ENCODE data around the gene ZNF609. TPM values are rescaled to one million over a fixed set of nuclear protein-coding genes. Genes with fewer than 3 reads are reported as not detected.

The ZNF609 gene
- total RNA-seq, 4 donors from 2014 or later = 10.3 to 16.5 (median 12.4) TPM

- Histone ChIP-seq H3K4me1 (peaks cover 19 to 43% of the 10 kb centered on the region in 2 donors), H3K4me3 (no peak overlapping the region), H3K27me3 (no peaks in the 10 kb centered on the region), H3K9me3 (no peaks in the 10 kb centered on the region), H3K27ac (no peak overlapping the region), H3K36me3 (peaks cover 0 to 9% of the 10 kb centered on the region in 2 donors)
- ATAC-seq = no peak
- intact Hi-C loops (cut with DNase I; ENCODE audit: low total_unique reads) = no loop called here
- TF ChIP-seq POLR2A (IDR thresholded peaks at IDR 0.05) = no peak
- TF ChIP-seq, protein P1, sequence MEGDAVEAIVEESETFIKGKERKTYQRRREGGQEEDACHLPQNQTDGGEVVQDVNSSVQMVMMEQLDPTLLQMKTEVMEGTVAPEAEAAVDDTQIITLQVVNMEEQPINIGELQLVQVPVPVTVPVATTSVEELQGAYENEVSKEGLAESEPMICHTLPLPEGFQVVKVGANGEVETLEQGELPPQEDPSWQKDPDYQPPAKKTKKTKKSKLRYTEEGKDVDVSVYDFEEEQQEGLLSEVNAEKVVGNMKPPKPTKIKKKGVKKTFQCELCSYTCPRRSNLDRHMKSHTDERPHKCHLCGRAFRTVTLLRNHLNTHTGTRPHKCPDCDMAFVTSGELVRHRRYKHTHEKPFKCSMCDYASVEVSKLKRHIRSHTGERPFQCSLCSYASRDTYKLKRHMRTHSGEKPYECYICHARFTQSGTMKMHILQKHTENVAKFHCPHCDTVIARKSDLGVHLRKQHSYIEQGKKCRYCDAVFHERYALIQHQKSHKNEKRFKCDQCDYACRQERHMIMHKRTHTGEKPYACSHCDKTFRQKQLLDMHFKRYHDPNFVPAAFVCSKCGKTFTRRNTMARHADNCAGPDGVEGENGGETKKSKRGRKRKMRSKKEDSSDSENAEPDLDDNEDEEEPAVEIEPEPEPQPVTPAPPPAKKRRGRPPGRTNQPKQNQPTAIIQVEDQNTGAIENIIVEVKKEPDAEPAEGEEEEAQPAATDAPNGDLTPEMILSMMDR (IDR thresholded peaks at IDR 0.05 in 4 of 5, conservative IDR thresholded peaks at IDR 0.05 in 1 of 5) = no peak
- in situ Hi-C loops (cut with MboI; ENCODE audit: low sequenced_read_pairs in 4 of 4) = no loop called here
- DNase-seq = no peak
Observed at GRCh38 chr15:64502551-64502950, 42.2 kb downstream of the ZNF609 start.

DNA sequence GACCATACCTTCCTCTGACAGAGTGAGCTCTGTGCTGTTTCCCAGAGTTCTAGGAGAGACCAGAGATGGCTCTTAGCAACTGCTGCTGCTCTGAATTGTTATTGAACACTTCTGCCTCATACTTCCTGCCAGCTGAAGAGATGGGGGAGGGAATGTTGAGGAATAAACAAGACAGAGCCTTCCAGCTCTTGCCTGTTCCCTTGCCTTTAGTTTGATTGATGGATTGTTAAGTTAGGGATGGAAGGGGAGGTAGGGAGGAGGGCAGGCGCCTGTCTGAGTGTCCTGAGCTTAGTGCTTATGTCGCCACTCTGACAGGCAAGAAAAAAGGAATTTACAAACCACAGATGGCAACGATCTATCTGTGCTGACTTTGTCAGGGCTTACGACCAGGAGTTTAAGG, 42.8 kb downstream of the ZNF609 start:
- ATAC-seq (no peak), DNase-seq (no peak)
- in situ Hi-C loops (cut with MboI; ENCODE audit: low sequenced_read_pairs in 4 of 4) = no loop called here
- TF ChIP-seq, protein P1 (IDR thresholded peaks at IDR 0.05 in 4 of 5, conservative IDR thresholded peaks at IDR 0.05 in 1 of 5) = no peak
- Histone ChIP-seq H3K27me3 (no peaks in the 10 kb centered on the region), H3K4me1 (peaks cover 19 to 43% of the 10 kb centered on the region in 2 donors), H3K4me3 (no peak overlapping the region), H3K36me3 (peaks cover 0 to 9% of the 10 kb centered on the region in 2 donors), H3K27ac (no peak overlapping the region), H3K9me3 (no peaks in the 10 kb centered on the region)
- intact Hi-C loops (cut with DNase I; ENCODE audit: low total_unique reads) = no loop called here

DNA sequence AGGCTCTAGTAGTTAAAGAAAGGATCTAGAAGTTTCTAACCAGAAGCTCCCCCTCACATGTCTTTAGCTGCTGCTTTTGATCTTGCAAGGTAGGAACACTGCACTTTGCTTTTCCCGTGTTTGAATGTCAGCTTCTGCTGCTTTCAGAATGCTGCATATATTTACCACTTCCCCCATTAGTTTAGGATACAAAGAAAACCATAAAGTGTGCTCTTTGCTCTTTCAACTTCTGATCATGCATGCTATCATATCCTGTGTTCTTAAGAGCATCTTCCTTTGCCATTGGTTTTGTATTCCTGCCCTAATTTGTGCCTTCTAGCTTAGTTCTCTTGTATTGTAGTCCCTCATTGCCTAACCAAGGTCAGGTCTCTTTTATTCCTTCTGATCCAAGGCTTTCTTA, 43.3 kb downstream of the ZNF609 start:
- peaks cover 19 to 43% of the 10 kb centered on the region in 2 donors for H3K4me1 ChIP-seq
- H3K4me3 ChIP-seq = no peak overlapping the region
- TF ChIP-seq POLR2A (IDR thresholded peaks at IDR 0.05) = no peak
- TF ChIP-seq, protein P1 (IDR thresholded peaks at IDR 0.05 in 4 of 5, conservative IDR thresholded peaks at IDR 0.05 in 1 of 5) = no peak
- DNase-seq = no peak
- H3K27me3 ChIP-seq = no peaks in the 10 kb centered on the region
- ATAC-seq = no peak
- no peaks in the 10 kb centered on the region for H3K9me3 ChIP-seq
- in situ Hi-C loops (cut with MboI; ENCODE audit: low sequenced_read_pairs in 4 of 4) (no loop called here), intact Hi-C loops (cut with DNase I; ENCODE audit: low total_unique reads) (no loop called here)
- peaks cover 0 to 9% of the 10 kb centered on the region in 2 donors for H3K36me3 ChIP-seq
- no peak overlapping the region for H3K27ac ChIP-seq

DNA sequence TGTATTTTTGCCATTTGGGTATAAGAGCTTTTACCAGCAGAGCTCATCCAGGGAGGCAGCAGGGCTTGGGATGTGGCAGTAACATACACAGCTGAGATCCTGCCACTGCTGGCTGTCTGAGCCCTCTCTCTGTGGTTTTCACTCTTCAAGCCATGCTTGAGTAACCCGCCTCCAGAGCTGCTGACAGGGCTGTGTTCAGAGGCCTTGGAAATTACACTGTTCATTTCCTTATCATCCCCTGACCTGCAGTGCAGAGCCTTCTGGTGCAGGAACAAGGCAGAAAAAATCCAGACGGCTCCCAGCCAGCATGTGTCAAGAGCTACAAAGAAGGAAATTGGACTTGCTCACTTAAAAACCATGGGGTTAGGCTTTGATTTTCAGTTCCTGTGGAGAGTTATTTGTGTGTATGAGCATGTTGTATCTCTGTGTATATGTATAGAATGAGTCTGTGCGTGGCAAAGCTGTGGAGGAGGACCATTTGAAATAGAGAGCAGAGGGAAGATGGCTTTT, 47.0 kb downstream of the ZNF609 start:
- peak in 1 of 2 donors; percentile 39 for ATAC-seq
- H3K9me3 ChIP-seq = no peaks in the 10 kb centered on the region
- peak; percentile 22 to 27 for DNase-seq
- no peak overlapping the region for H3K4me3 ChIP-seq
- peaks cover 3 to 21% of the 10 kb centered on the region in 2 donors for H3K4me1 ChIP-seq
- no peak overlapping the region for H3K27ac ChIP-seq
- no peak for TF ChIP-seq POLR2A (IDR thresholded peaks at IDR 0.05)
- TF ChIP-seq, protein P1 (IDR thresholded peaks at IDR 0.05 in 4 of 5, conservative IDR thresholded peaks at IDR 0.05 in 1 of 5) = no peak
- intact Hi-C loops (cut with DNase I; ENCODE audit: low total_unique reads) = no loop called here
- H3K27me3 ChIP-seq = no peaks in the 10 kb centered on the region
- in situ Hi-C loops (cut with MboI; ENCODE audit: low sequenced_read_pairs in 4 of 4) = no loop called here
- H3K36me3 ChIP-seq = no peaks in the 10 kb centered on the region

- Histone ChIP-seq H3K36me3 (no peaks in the 10 kb centered on the region), H3K4me3 (no peak overlapping the region), H3K4me1 (peaks cover 3 to 17% of the 10 kb centered on the region in 2 donors), H3K9me3 (no peaks in the 10 kb centered on the region), H3K27ac (no peak overlapping the region), H3K27me3 (no peaks in the 10 kb centered on the region)
- DNase-seq (no peak), ATAC-seq (no peak)
- TF ChIP-seq POLR2A (IDR thresholded peaks at IDR 0.05) = no peak
- TF ChIP-seq, protein P1 (IDR thresholded peaks at IDR 0.05 in 4 of 5, conservative IDR thresholded peaks at IDR 0.05 in 1 of 5) = no peak
- in situ Hi-C loops (cut with MboI; ENCODE audit: low sequenced_read_pairs in 4 of 4) (no loop called here), intact Hi-C loops (cut with DNase I; ENCODE audit: low total_unique reads) (no loop called here)
Observed at GRCh38 chr15:64507845-64508244, 47.5 kb downstream of the ZNF609 start.

Measured in gastrocnemius medialis (tissue), 4 donors.